Activated CD8-positive, alpha-beta memory T cell treated with anti-CD3 and anti-CD28 coated beads, Interleukin-2, amount 10 ng/mL, durations not matched to agents 7 days and 5 days (primary cell): Measurements from ENCODE around the gene PDLIM5. TPM values are rescaled to one million over a fixed set of nuclear protein-coding genes. Genes with fewer than 3 reads are reported as not detected.

ENCODE experiments used
- ATAC-seq: fragments of 150-1000 bp; cut with Tn5 transposase; one replicate; pipeline ENCODE4 v1.10.0; 2021; ENCODE audit warnings: moderate library complexity
- CTCF ChIA-PET: fragments of 350-600 bp; sonication (Branson Sonifier 250); formaldehyde crosslinking; loops from one replicate; lab custom pipeline; 2021; ENCODE audit warnings: antibody characterized with exemption; lab: Charles Lee
- DNase-seq: peaks from one replicate; pipeline ENCODE4 v3.0.0-alpha.2; 2020
- H3K27ac Mint-ChIP-seq: one replicate; pipeline ENCODE4 v1.8.0; 2021; ENCODE audit warnings: mild to moderate bottlenecking, mixed read lengths
- H3K27me3 Mint-ChIP-seq: one replicate; pipeline ENCODE4 v1.8.0; 2021; ENCODE audit warnings: mixed read lengths
- H3K36me3 Mint-ChIP-seq: one replicate; pipeline ENCODE4 v1.8.0; 2021; ENCODE audit warnings: mild to moderate bottlenecking, mixed read lengths
- H3K4me1 Mint-ChIP-seq: one replicate; pipeline ENCODE4 v1.8.0; 2021; ENCODE audit warnings: mixed read lengths
- H3K4me3 Mint-ChIP-seq: one replicate; pipeline ENCODE4 v1.8.0; 2021; ENCODE audit warnings: mild to moderate bottlenecking, moderate library complexity, mixed read lengths
- H3K9me3 Mint-ChIP-seq: one replicate; pipeline ENCODE4 v1.8.0; 2022; ENCODE audit warnings: low read depth, mixed read lengths
- total RNA-seq, 2 experiments: library from RNA; stranded (reverse); gene quantifications; one replicate each; pipeline ENCODE4 v1.2.3, GENCODE V29; 2021

PDLIM5 gene
- total RNA-seq, 2 experiments from 2014 or later, result 21.7 to 21.8 TPM

DNA sequence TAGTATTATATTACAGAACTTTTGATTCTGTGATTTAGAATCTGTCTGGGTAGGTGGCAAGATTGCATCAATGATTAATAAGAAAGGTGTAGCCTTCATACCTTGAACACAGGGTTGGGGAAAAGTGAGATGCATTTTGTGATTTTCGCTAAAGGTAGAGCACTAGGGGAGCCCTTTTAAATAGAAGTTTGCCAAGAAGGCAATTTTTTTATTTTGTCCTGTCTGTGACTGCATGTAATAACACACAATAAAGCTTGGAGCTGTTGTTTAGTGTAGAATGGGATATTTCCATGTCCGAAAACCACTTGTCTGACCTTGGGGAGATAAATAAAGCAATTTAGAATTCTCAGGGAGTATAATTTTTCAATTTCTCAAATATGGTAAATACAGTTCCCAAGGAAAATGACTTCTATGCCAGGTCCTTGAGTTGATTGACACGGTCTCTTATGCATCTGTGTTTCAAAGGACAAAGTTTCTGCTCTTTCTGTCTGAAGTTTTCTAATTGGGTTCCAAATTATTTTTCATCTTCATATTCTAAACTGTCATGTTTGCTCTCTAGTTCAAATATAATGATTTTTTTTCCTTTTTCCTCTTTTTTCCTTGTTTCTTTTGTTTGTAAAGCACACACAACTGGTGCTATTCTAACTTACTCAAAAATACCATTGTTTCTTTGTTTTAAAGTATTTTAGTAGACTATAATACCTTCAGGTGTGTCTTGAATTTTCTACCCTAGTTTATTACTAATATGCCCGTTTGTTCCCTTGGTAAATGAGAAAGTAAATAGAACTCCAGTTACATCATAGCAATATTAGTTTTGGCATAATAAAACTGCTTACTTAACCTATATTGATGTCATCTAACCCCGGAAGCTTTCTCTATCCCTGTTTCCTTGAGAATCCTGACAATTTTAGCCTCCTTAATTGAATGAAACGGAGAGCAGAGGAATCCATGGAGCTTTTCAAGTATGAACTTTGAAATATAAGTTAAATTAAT lies 218.2 kb downstream of the PDLIM5 start:
- Mint-ChIP-seq H3K4me1 (no peaks in the 10 kb centered on the region), H3K27ac (no peak overlapping the region), H3K36me3 (no peaks in the 10 kb centered on the region), H3K27me3 (no peaks in the 10 kb centered on the region), H3K4me3 (no peak overlapping the region), H3K9me3 (no peaks in the 10 kb centered on the region)
- no peak for ATAC-seq
- no peak for DNase-seq
- CTCF ChIA-PET, result no interaction called here

DNA sequence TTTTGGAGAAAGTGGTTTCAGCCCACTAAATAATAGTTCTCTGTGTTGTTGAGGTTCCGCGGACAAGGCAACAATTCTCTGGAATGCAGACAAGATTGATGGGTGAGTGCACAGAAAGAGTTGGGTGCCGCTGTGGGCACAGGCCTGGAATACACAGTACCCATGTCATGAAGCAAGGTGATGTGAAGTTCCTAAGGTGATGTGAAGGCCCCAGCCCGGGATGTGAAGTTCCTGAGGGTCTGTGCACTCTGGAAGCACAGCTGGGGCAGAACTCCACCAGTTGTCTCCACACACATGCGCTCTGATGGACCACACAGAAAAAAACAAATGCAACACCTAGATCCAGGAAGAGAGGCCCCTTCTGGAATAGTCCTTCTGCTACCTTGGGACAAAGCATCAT lies 219.4 kb downstream of the PDLIM5 start:
- Mint-ChIP-seq H3K4me1 (no peaks in the 10 kb centered on the region), H3K36me3 (no peaks in the 10 kb centered on the region), H3K27ac (no peak overlapping the region), H3K9me3 (no peaks in the 10 kb centered on the region), H3K27me3 (no peaks in the 10 kb centered on the region), H3K4me3 (no peak overlapping the region)
- CTCF ChIA-PET, result no interaction called here
- ATAC-seq, result no peak
- DNase-seq, result no peak

DNA sequence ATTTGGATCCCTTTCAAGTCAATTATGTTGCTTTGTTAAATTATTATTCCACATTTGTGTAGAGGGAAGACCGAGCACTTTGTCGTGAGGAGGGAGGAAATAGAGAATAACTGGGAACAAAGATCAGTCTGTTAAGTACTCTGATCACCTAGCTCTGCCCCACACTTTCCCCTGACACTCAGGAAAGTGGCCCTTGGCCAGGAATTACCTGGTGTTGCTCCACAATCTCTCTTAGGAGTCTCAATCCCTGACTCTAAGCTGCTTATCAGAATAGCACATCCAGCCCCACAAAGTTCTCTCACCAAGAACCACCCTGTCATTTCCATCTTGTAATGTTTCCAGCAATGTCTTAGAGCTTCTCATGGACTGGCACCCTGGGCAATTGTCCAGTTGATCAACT lies 222.2 kb downstream of the PDLIM5 start:
- CTCF ChIA-PET, result no interaction called here
- Mint-ChIP-seq H3K9me3 (no peaks in the 10 kb centered on the region), H3K4me1 (no peaks in the 10 kb centered on the region), H3K27ac (no peak overlapping the region), H3K4me3 (no peak overlapping the region), H3K36me3 (no peaks in the 10 kb centered on the region), H3K27me3 (peaks cover 8% of the 10 kb centered on the region)
- ATAC-seq (no peak), DNase-seq (no peak)

DNA sequence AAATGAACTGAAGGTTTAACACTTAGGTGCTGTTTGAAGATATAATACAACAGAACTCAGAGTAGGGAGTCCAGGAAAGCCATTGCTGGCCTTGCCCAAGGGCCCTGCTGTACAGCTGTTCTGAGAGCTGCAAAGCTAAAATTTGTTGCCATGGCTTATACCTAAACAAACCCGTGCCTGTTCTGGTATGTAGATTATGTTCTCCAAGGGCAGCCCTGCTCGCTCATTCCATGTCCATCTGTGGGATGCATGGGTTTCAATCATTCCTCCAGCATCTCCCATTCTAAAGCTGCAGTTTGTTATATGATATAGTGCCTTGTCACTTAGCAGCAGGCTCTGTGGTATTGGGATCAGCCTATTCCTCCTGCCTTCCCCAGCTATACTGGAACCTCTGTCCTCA lies 225.2 kb downstream of the PDLIM5 start:
- ATAC-seq (no peak), DNase-seq (no peak)
- Mint-ChIP-seq H3K27ac (no peak overlapping the region), H3K9me3 (no peaks in the 10 kb centered on the region), H3K36me3 (no peaks in the 10 kb centered on the region), H3K27me3 (peaks cover 8% of the 10 kb centered on the region), H3K4me3 (no peak overlapping the region), H3K4me1 (no peaks in the 10 kb centered on the region)
- CTCF ChIA-PET, result no interaction called here

DNA sequence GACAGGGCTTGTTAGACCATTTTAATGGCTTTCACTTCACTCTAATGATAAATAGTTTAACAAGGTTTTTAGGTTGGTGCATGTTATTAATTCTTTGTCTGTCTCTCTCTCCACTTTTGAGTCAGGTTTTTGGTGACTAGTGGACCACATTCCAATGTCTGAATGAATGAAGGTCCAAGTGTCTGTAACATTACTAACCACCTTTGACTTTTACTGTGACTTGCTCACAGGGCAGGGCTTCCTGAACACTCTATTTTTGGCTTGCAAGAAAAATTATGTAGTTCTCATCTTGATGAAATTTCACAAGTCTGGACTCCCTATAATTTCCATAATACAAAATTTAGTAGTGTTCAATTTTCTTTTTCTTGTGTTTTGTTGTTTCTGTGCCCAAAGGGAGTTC lies 227.2 kb downstream of the PDLIM5 start:
- DNase-seq (no peak), ATAC-seq (no peak)
- no peak overlapping the region for H3K27ac Mint-ChIP-seq
- H3K36me3 Mint-ChIP-seq, result no peaks in the 10 kb centered on the region
- CTCF ChIA-PET, result no interaction called here
- H3K4me3 Mint-ChIP-seq, result no peak overlapping the region
- no peaks in the 10 kb centered on the region for H3K9me3 Mint-ChIP-seq
- H3K4me1 Mint-ChIP-seq, result no peaks in the 10 kb centered on the region
- H3K27me3 Mint-ChIP-seq, result peaks cover 8% of the 10 kb centered on the region

DNA sequence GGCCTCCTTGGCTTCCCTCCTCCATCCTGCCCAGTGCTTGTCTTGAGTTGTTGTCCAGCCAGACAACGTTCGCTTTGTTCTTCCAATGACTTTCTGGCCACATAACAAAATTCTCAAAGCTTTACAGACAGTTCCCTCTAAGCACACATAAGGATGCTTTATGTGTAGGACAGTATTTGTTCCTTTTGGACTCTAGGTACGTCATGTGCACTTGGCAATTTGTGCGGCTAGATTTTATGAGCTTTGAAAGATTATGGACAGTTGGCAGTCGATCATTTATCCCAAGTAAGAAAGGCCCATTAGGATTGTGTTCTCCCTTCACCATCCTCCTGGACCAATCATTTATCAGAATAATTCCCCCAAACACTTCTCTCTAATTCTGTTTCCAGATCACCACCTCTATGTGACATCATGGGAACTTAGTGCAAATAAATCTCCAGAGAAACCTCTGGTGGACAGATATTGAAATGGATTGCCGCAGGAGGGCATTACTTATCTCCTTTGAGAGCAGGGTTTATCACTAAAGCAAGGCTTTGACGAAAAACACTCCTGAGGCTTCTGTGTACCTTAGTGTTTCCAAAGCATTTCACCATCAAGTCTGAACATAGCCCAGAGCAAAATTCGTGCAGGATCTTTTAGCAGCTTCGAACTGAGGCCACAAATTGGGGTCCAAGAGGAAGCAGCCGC lies 228.6 kb downstream of the PDLIM5 start:
- H3K4me1 Mint-ChIP-seq, result no peaks in the 10 kb centered on the region
- no peaks in the 10 kb centered on the region for H3K9me3 Mint-ChIP-seq
- DNase-seq (no peak), ATAC-seq (no peak)
- no peak overlapping the region for H3K4me3 Mint-ChIP-seq
- H3K27me3 Mint-ChIP-seq, result peaks cover 8% of the 10 kb centered on the region
- H3K27ac Mint-ChIP-seq, result no peak overlapping the region
- CTCF ChIA-PET, result no interaction called here
- H3K36me3 Mint-ChIP-seq, result no peaks in the 10 kb centered on the region

DNA sequence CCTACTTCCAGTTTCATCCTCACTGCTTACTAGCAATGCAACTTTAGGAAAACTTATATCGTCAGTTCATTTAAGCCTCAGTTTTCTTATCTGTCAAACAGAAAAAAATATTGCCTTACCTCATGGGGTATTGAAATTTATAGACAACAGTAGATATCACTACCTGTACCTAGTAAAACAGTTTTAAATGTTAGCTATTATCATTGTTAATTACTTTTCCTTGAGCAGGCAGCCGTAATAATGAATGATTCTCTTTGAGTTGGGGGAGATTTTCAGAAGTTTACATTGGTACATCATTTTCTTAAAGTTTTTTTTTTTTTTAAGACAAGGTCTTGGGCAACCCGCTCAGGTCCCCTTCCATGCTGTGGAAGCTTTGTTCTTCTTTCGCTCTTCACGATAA lies 234.3 kb downstream of the PDLIM5 start:
- no peak overlapping the region for H3K27ac Mint-ChIP-seq
- H3K36me3 Mint-ChIP-seq, result no peaks in the 10 kb centered on the region

DNA sequence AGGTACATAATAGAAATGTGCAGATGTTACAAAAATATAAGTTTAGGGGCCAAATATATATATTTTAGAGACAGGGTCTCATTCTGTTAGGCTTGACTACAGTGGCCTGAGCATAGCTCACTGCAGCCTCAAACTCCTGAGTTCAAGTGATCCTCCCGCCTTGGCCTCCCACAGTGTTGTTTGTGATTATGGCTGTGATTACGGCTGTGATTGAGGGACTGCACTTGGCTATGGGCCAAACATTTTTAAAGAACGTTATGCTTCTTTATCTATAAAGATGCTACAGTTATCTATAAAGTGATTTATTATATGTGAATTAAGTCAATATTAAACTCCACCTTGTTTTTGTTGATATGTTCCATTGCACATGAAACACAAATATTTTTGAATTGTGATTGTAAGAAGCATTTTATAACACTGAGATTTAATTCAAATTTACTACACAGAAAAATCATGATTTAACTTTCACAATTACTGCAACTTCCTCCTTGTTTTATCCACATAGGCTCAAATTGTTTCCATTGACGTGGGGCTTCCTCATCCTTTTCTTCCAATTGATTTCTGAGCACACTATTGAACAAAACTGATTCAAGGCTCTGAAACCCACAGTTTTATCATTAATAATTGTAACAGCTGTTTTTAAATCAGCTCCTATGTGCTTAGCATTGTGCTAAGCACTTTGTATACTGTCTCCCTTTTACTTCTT lies 237.6 kb downstream of the PDLIM5 start:
- DNase-seq (no peak), ATAC-seq (no peak)
- H3K4me3 Mint-ChIP-seq, result no peak overlapping the region
- CTCF ChIA-PET, result interaction anchor here (0.5 kb wide), 1 partner anchor 48 kb away, joined by 3 read pairs; no protein-coding TSS in a partner anchor
- H3K9me3 Mint-ChIP-seq, result no peaks in the 10 kb centered on the region
- no peak overlapping the region for H3K27ac Mint-ChIP-seq
- peaks cover 4% of the 10 kb centered on the region for H3K27me3 Mint-ChIP-seq
- H3K36me3 Mint-ChIP-seq, result no peaks in the 10 kb centered on the region
- no peaks in the 10 kb centered on the region for H3K4me1 Mint-ChIP-seq

More for the DNA sequence above, 234.3 kb downstream of the PDLIM5 start:
- H3K9me3 Mint-ChIP-seq, result no peaks in the 10 kb centered on the region
- ATAC-seq (no peak), DNase-seq (no peak)
- H3K4me1 Mint-ChIP-seq, result no peaks in the 10 kb centered on the region
- peaks cover 4% of the 10 kb centered on the region for H3K27me3 Mint-ChIP-seq
- CTCF ChIA-PET, result no interaction called here
- no peak overlapping the region for H3K4me3 Mint-ChIP-seq

DNA sequence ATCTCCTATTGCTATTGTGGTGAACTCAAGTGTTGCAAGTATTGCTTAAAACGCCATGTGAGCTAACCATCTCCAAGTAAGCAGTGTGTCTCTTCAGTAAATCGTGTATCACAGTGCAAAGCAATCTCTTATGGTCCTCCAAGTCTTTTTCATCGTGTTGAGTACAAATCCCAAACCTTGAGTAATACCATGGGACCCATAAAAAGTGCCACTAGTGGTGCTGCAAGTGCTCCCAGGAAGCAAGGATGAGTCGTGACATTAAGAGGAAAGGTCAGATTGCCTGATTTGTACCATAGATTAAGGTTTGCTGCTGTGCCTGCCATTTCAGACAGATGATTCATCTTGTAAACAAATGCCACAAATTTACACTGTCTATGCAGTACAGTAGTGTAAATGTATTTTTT lies 239.1 kb downstream of the PDLIM5 start:
- no peak for ATAC-seq
- Mint-ChIP-seq H3K4me1 (no peaks in the 10 kb centered on the region), H3K27ac (no peak overlapping the region), H3K9me3 (no peaks in the 10 kb centered on the region), H3K4me3 (no peak overlapping the region), H3K36me3 (no peaks in the 10 kb centered on the region), H3K27me3 (peaks cover 4% of the 10 kb centered on the region)
- CTCF ChIA-PET, result no interaction called here
- no peak for DNase-seq

DNA sequence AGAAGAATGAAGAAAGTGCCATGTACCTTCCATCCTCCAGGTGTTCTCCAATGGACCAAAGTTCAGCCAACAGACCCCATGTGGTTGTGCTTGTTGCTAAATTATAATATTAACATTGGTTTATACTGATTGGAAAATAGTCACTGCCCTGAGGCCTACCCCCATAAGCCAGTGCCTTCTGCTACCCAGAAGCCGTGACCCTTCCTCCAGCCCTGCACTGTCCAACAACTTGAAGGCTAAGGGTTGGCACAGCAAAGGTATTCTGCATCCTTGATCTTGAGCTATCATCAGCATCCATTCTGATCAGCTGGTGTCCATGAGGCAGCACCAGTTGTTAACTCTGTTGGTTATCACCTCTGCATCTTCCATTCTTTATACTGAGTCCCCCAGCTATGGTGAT lies 239.8 kb downstream of the PDLIM5 start:
- ATAC-seq (no peak), DNase-seq (no peak)
- Mint-ChIP-seq H3K27ac (no peak overlapping the region), H3K4me1 (no peaks in the 10 kb centered on the region), H3K27me3 (peaks cover 4% of the 10 kb centered on the region), H3K9me3 (no peaks in the 10 kb centered on the region), H3K36me3 (no peaks in the 10 kb centered on the region), H3K4me3 (no peak overlapping the region)
- CTCF ChIA-PET, result no interaction called here

DNA sequence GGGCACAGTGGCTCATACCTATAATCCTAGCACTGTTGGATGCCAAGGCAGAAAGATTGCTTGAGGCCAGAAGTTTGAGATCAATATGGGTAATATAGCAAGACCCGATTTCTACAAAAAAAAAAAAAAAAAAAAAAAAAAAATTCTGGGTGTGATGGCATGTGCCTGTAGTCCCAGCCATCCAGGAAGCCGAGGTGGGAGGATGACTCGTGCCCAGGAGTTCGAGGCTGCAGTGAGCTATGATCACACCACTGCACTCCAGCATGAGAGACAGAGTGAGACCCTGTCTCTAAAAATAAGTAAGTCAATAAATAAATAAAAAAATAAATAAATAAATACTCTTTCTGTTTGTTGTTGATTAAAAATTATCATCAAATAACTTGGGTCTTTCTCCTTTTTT lies 243.6 kb downstream of the PDLIM5 start:
- Mint-ChIP-seq H3K36me3 (no peaks in the 10 kb centered on the region), H3K4me3 (no peak overlapping the region), H3K27ac (no peak overlapping the region), H3K27me3 (no peaks in the 10 kb centered on the region), H3K9me3 (no peaks in the 10 kb centered on the region), H3K4me1 (no peaks in the 10 kb centered on the region)
- no peak for DNase-seq
- no peak for ATAC-seq
- CTCF ChIA-PET, result interaction anchor here (0.7 kb wide), 1 partner anchor 184 kb away, joined by 4 read pairs; no protein-coding TSS in a partner anchor

DNA sequence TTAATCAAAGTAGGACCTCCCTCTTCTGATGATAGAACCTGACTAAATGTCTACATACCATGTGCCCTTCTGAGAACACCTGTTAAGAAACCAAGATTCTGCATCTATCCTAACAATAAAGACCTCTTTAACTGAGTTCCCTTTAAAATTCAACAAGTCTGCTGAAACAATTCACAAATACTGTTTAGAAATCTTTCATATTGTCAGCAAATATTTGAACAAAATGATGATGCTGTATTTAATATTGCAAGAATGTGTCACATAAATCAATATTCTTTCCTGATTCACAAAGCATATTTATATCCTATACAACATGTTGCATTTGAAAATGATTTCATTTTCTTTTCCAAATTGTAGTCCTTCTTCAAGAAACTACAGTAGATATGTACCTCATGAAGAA lies 246.4 kb downstream of the PDLIM5 start:
- CTCF ChIA-PET, result no interaction called here
- Mint-ChIP-seq H3K27me3 (no peaks in the 10 kb centered on the region), H3K27ac (no peak overlapping the region), H3K4me3 (no peak overlapping the region), H3K9me3 (no peaks in the 10 kb centered on the region), H3K4me1 (no peaks in the 10 kb centered on the region), H3K36me3 (no peaks in the 10 kb centered on the region)
- ATAC-seq, result no peak
- DNase-seq, result no peak

DNA sequence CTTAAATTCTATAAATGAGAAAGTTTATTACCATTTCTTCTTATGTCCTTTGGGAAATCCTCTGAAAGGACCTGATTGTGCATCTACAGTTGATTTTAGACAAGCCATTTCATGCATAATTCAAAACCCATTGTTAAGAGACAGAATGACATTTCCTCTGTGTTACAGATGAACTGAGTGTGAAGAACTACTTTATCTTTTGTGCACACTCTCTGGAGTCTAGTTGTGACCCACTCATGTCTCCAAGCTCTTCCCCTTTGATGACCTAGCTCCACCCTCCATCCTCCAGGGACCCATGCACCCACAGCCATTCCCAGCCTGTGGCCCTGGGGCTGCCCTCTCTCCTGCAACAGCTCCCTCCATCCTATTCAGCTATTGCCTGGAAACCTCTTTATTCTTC lies 248.6 kb downstream of the PDLIM5 start:
- DNase-seq (no peak), ATAC-seq (no peak)
- Mint-ChIP-seq H3K9me3 (no peaks in the 10 kb centered on the region), H3K36me3 (no peaks in the 10 kb centered on the region), H3K27ac (no peak overlapping the region), H3K4me1 (no peaks in the 10 kb centered on the region), H3K4me3 (no peak overlapping the region), H3K27me3 (no peaks in the 10 kb centered on the region)
- CTCF ChIA-PET, result no interaction called here
